H9 (cell line): Measurements from ENCODE around the gene STON2. TPM values are rescaled to one million over a fixed set of nuclear protein-coding genes. Genes with fewer than 3 reads are reported as not detected.

Experiments
- DNase-seq: peaks from one replicate; pipeline ENCODE4 v3.0.0-alpha.2; 2017
- H2AFZ ChIP-seq: one replicate; pipeline ENCODE4 v1.6.1; 2013; ENCODE audit warnings: mild to moderate bottlenecking, low read length, control low read depth, moderate library complexity
- H2AK5ac ChIP-seq: 2 replicates; pipeline ENCODE4 v1.6.1; 2013; ENCODE audit warnings: low read length, control low read depth, mixed read lengths; ENCODE audit not compliant: insufficient read length
- H2BK120ac ChIP-seq: one replicate; pipeline ENCODE4 v1.6.1; 2013; ENCODE audit warnings: low read depth, mild to moderate bottlenecking, low read length, control low read depth, inconsistent platforms; ENCODE audit not compliant: poor library complexity, severe bottlenecking
- H2BK12ac ChIP-seq: 2 replicates; pipeline ENCODE4 v1.6.1; 2013; ENCODE audit warnings: low read length, control low read depth, mixed read lengths, low read depth; ENCODE audit not compliant: insufficient read length
- H2BK15ac ChIP-seq: 2 replicates; pipeline ENCODE4 v1.6.1; 2013; ENCODE audit warnings: low read depth, low read length, control low read depth
- H2BK20ac ChIP-seq: one replicate; pipeline ENCODE4 v1.6.1; 2013; ENCODE audit warnings: low read depth, mild to moderate bottlenecking, low read length, control low read depth, inconsistent platforms; ENCODE audit not compliant: poor library complexity, severe bottlenecking
- H2BK5ac ChIP-seq: 2 replicates; pipeline ENCODE4 v1.6.1; 2013; ENCODE audit warnings: low read length, control low read depth, mixed read lengths; ENCODE audit not compliant: insufficient read length
- H3K14ac ChIP-seq: 2 replicates; pipeline ENCODE4 v1.6.1; 2013; ENCODE audit warnings: low read length, control low read depth; ENCODE audit not compliant: insufficient read depth
- H3K18ac ChIP-seq: 2 replicates; pipeline ENCODE4 v1.6.1; 2013; ENCODE audit warnings: low read depth, mild to moderate bottlenecking, mixed read lengths, low read length, control low read depth; ENCODE audit not compliant: insufficient read length
- H3K23ac ChIP-seq: 2 replicates; pipeline ENCODE4 v1.6.1; 2013; ENCODE audit warnings: low read length, control low read depth, mixed read lengths, low read depth; ENCODE audit not compliant: insufficient read length
- H3K23me2 ChIP-seq: 2 replicates; pipeline ENCODE4 v1.6.1; 2013; ENCODE audit warnings: low read depth, mild to moderate bottlenecking, mixed read lengths, low read length, control low read depth; ENCODE audit not compliant: insufficient read length, poor library complexity, severe bottlenecking
- H3K27ac ChIP-seq: 2 replicates; pipeline ENCODE4 v1.5.1; 2013; ENCODE audit warnings: low read length, control low read depth, mixed read lengths, low read depth; ENCODE audit not compliant: insufficient read length
- H3K27me3 ChIP-seq: 2 replicates; pipeline ENCODE4 v1.6.1; 2013; ENCODE audit warnings: low read length, control low read depth, inconsistent platforms; ENCODE audit not compliant: insufficient read depth
- H3K4ac ChIP-seq: 2 replicates; pipeline ENCODE4 v1.6.1; 2013; ENCODE audit warnings: low read depth, mild to moderate bottlenecking, control low read depth, inconsistent platforms, low read length, moderate library complexity
- H3K4me1 ChIP-seq: 2 replicates; pipeline ENCODE4 v1.6.1; 2013; ENCODE audit warnings: low read length, control low read depth, inconsistent platforms; ENCODE audit not compliant: insufficient read depth
- H3K4me2 ChIP-seq: 2 replicates; pipeline ENCODE4 v1.6.1; 2013; ENCODE audit warnings: low read length, control low read depth, mixed read lengths; ENCODE audit not compliant: insufficient read length, insufficient read depth
- H3K56ac ChIP-seq: 2 replicates; pipeline ENCODE4 v1.6.1; 2013; ENCODE audit warnings: low read depth, mild to moderate bottlenecking, mixed read lengths, low read length, control low read depth; ENCODE audit not compliant: insufficient read length
- H3K79me1 ChIP-seq: 2 replicates; pipeline ENCODE4 v1.6.1; 2013; ENCODE audit warnings: low read depth, mild to moderate bottlenecking, moderate library complexity, low read length, control low read depth, inconsistent platforms; ENCODE audit not compliant: insufficient read depth, poor library complexity, severe bottlenecking
- H3K79me2 ChIP-seq: 2 replicates; pipeline ENCODE4 v1.6.1; 2013; ENCODE audit warnings: low read length, control low read depth, inconsistent platforms; ENCODE audit not compliant: insufficient read depth
- H3K9ac ChIP-seq: 2 replicates; pipeline ENCODE4 v1.6.1; 2013; ENCODE audit warnings: low read length, control low read depth, mixed read lengths; ENCODE audit not compliant: insufficient read length; ENCODE audit errors: extremely low read depth
- H3K9me3 ChIP-seq: one replicate; pipeline ENCODE4 v1.6.1; 2013; ENCODE audit warnings: low read depth, low read length, inconsistent platforms; ENCODE audit not compliant: control insufficient read depth
- H3T11ph ChIP-seq: one replicate; pipeline ENCODE4 v1.6.1; 2013; ENCODE audit warnings: mild to moderate bottlenecking, low read length, control low read depth, inconsistent platforms
- H4K20me1 ChIP-seq: one replicate; pipeline ENCODE4 v1.6.1; 2013; ENCODE audit not compliant: control insufficient read depth, insufficient read length, insufficient read depth
- H4K5ac ChIP-seq: 2 replicates; pipeline ENCODE4 v1.6.1; 2013; ENCODE audit warnings: low read depth, mild to moderate bottlenecking, mixed read lengths, low read length, control low read depth; ENCODE audit not compliant: insufficient read length
- H4K8ac ChIP-seq: replicated peaks from 2 replicates; pipeline ENCODE4 v1.6.1; 2013; ENCODE audit warnings: low read length, control low read depth, mixed read lengths, low read depth; ENCODE audit not compliant: insufficient read length
- H4K91ac ChIP-seq: 2 replicates; pipeline ENCODE4 v1.6.1; 2013; ENCODE audit warnings: low read depth, mild to moderate bottlenecking, moderate library complexity, mixed read lengths, low read length, control low read depth; ENCODE audit not compliant: insufficient read length
- H3K27ac Mint-ChIP-seq, 3 experiments: 2 replicates in 2 of 3; 3 replicates in 1 of 3; pipeline ENCODE4 v1.8.0; 2020 to 2021; ENCODE audit warnings: mixed read lengths in 3 of 3, mild to moderate bottlenecking in 1 of 3, moderate library complexity in 1 of 3
- H3K27me3 Mint-ChIP-seq: 2 replicates; pipeline ENCODE4 v1.8.0; 2021; ENCODE audit warnings: low read depth, mild to moderate bottlenecking, moderate library complexity, mixed read lengths
- H3K36me3 Mint-ChIP-seq, 3 experiments: 2 replicates in 2 of 3; 3 replicates in 1 of 3; pipeline ENCODE4 v1.8.0; 2020 to 2021; ENCODE audit warnings: low read depth in 3 of 3, mixed read lengths in 3 of 3; ENCODE audit not compliant: insufficient read depth in 1 of 3
- H3K4me1 Mint-ChIP-seq, 2 experiments: 2 replicates each; pipeline ENCODE4 v1.8.0; 2020; ENCODE audit warnings: mixed read lengths in 2 of 2
- H3K4me3 Mint-ChIP-seq, 2 experiments: 2 replicates in 1 of 2; 3 replicates in 1 of 2; pipeline ENCODE4 v1.8.0; 2020 to 2021; ENCODE audit warnings: mild to moderate bottlenecking in 2 of 2, mixed read lengths in 2 of 2, moderate library complexity in 1 of 2
- H3K9me3 Mint-ChIP-seq, 2 experiments: 2 replicates in 1 of 2; 3 replicates in 1 of 2; pipeline ENCODE4 v1.8.0; 2020; ENCODE audit warnings: mild to moderate bottlenecking in 2 of 2, mixed read lengths in 2 of 2, moderate library complexity in 1 of 2
- WGBS: extraction: QIAGEN DNeasy Blood & Tissue Kit; methylation state at CpG from one replicate; pipeline ENCODE4 v1.1.7; 2013; ENCODE audit warnings: missing lambda C conversion rate, low lambda C conversion rate, mixed read lengths; ENCODE audit not compliant: insufficient read length; ENCODE audit errors: extremely low coverage; 5-methylcytosine and 5-hydroxymethylcytosine counted together
- total RNA-seq: library from RNA; stranded (reverse); gene quantifications from 2 replicates; pipeline ENCODE4 v1.2.1, GENCODE V29; 2021
- TF ChIP-seq, protein P1 (sequence below): fragments of 200-600 bp; sonication (generic); conservative IDR thresholded peaks from 3 replicates; pipeline ENCODE4 v1.8.0; 2021; ENCODE audit warnings: antibody characterized with exemption, mild to moderate bottlenecking

The STON2 gene
- total RNA-seq, 1 experiment from 2014 or later = 62.9 TPM

DNA sequence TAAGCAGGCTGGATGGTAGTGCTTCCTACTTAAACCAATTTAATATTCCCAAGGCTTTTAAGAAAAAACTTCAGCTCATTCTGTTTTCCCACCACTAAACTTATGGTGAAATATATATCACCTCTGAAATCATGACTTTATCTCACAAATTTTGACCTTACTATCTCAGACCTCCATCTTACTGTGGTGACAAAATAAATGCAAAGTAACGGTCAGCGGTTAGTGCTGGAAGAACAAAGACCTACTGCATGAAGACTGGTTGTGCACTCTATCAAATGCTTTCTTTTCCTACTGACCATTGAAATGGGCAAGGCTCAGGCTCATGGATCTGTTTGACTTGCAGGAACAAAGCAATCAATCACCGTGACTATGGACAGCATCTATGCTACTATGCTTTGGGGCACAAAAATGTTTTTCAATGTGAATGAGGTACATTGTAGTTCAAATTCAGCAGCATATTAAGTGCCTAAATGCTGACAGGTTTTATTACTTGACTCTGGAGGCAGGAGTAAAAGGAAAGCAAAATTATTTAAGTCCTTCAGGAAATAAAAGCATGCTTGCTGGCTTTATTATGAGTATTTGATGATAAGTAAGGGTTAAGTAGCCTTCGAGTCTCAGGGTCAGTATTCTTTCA is 136.2 kb downstream of the STON2 start:
- no peak overlapping the region for H3K27ac ChIP-seq
- H3K56ac ChIP-seq = no peak overlapping the region
- Mint-ChIP-seq H3K4me3 (no peak overlapping the region), H3K4me1 (peaks cover 19 to 23% of the 10 kb centered on the region in 2 experiments), H3K27ac (peak overlapping the region in 2 of 3 experiments; percentile 0 to 13; a peak in 1 of 7 replicates), H3K9me3 (no peaks in the 10 kb centered on the region), H3K27me3 (no peaks in the 10 kb centered on the region), H3K36me3 (peaks cover 11 to 19% (median 13%) of the 10 kb centered on the region in 3 experiments; a peak in 6 of 7 replicates)
- no peaks in the 10 kb centered on the region for H3K23me2 ChIP-seq
- no peak overlapping the region for H2AFZ ChIP-seq
- no peak overlapping the region for H3K4me2 ChIP-seq
- no peaks in the 10 kb centered on the region for H3K9me3 ChIP-seq
- H3K18ac ChIP-seq = no peak overlapping the region
- no peaks in the 10 kb centered on the region for H3K27me3 ChIP-seq
- no peak overlapping the region for H3K23ac ChIP-seq
- no peaks in the 10 kb centered on the region for H4K20me1 ChIP-seq
- no peak overlapping the region for H2BK12ac ChIP-seq
- no peak overlapping the region for H2BK5ac ChIP-seq
- H3K79me1 ChIP-seq = no peaks in the 10 kb centered on the region
- no peak overlapping the region for H3T11ph ChIP-seq
- no peak overlapping the region for H3K4ac ChIP-seq
- H4K5ac ChIP-seq = no peak overlapping the region
- no peak overlapping the region for H2BK120ac ChIP-seq
- no peak overlapping the region for H4K91ac ChIP-seq
- WGBS = no CpG with 5 or more reads among the region's 4 CpGs
- H3K9ac ChIP-seq = no peak overlapping the region
- no peak overlapping the region for H2AK5ac ChIP-seq
- TF ChIP-seq, protein P1, sequence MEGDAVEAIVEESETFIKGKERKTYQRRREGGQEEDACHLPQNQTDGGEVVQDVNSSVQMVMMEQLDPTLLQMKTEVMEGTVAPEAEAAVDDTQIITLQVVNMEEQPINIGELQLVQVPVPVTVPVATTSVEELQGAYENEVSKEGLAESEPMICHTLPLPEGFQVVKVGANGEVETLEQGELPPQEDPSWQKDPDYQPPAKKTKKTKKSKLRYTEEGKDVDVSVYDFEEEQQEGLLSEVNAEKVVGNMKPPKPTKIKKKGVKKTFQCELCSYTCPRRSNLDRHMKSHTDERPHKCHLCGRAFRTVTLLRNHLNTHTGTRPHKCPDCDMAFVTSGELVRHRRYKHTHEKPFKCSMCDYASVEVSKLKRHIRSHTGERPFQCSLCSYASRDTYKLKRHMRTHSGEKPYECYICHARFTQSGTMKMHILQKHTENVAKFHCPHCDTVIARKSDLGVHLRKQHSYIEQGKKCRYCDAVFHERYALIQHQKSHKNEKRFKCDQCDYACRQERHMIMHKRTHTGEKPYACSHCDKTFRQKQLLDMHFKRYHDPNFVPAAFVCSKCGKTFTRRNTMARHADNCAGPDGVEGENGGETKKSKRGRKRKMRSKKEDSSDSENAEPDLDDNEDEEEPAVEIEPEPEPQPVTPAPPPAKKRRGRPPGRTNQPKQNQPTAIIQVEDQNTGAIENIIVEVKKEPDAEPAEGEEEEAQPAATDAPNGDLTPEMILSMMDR = no peak
- no peak overlapping the region for H3K14ac ChIP-seq
- no peak overlapping the region for H2BK15ac ChIP-seq
- peaks cover 3% of the 10 kb centered on the region; the same call in 1 of the 2 replicates for H3K4me1 ChIP-seq
- no peaks in the 10 kb centered on the region for H3K79me2 ChIP-seq
- H2BK20ac ChIP-seq = no peak overlapping the region
- H4K8ac ChIP-seq = no peak overlapping the region
- DNase-seq = no peak
